ENCODE results near the gene FBXO41. TPM values are rescaled to one million over a fixed set of nuclear protein-coding genes. Genes with fewer than 3 reads are reported as not detected.
A peak's percentile ranks its signal among the peaks of the same experiment; 100 is the strongest.

The FBXO41 gene
- total RNA-seq, 1 experiment from 2014 or later: 6.5 TPM

DNA sequence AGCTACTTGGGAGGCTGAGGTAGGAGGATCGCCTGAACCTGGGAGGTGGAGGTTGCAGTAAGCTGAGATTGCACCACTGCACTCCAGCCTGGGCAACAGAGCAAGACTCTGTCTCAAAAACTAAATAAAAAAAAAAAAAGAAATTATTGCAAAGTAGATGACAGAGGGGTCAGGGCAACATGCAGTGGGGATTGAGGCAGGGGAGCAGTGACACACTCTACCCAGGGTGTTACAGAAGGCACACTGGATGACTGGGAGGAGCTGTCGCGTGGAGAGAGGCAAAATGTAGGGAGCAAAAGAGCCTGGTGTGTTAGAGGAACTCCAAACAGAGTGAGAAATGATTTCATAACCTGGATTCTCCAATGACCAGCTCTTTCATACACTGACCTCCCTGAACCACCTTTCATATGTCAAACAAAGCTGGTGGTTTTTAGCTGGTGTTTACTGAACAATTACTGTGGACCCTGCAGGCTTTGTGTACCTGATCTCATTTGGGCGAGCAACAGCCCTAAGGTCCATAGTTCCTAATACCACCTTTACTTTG is 22.1 kb downstream of the FBXO41 start:
- no TSS peak for BruUV-seq (replicated peaks)
- Histone ChIP-seq H3K4me3 (ENCODE audit: low read depth in 2 of 2, low read length in 2 of 2) (no peak overlapping the region), H3K4me1 (ENCODE audit: control insufficient read depth, insufficient read depth, low read length) (no peaks in the 10 kb centered on the region), H3K27me3 (ENCODE audit: control insufficient read depth, insufficient read depth, low read length) (no peaks in the 10 kb centered on the region), H3K9me3 (ENCODE audit: control insufficient read depth, insufficient read depth, low read depth, low read length) (no peaks in the 10 kb centered on the region), H3K27ac (ENCODE audit: low read length) (no peak overlapping the region), H3K36me3 (ENCODE audit: control insufficient read depth, insufficient read depth, low read length) (no peaks in the 10 kb centered on the region)
- intact Hi-C loops (cut with micrococcal nuclease; ENCODE audit: unreplicated experiment) (no loop called here), in situ Hi-C loops (cut with HindIII; ENCODE audit: low pct_unique_long_range_greater_than_20kb, low sequenced_read_pairs) (no loop called here)
- TF ChIP-seq TCF7L2 (IDR thresholded peaks at IDR 0.05; ENCODE audit: low read depth, low read length): no peak
- TF ChIP-seq, protein P1, sequence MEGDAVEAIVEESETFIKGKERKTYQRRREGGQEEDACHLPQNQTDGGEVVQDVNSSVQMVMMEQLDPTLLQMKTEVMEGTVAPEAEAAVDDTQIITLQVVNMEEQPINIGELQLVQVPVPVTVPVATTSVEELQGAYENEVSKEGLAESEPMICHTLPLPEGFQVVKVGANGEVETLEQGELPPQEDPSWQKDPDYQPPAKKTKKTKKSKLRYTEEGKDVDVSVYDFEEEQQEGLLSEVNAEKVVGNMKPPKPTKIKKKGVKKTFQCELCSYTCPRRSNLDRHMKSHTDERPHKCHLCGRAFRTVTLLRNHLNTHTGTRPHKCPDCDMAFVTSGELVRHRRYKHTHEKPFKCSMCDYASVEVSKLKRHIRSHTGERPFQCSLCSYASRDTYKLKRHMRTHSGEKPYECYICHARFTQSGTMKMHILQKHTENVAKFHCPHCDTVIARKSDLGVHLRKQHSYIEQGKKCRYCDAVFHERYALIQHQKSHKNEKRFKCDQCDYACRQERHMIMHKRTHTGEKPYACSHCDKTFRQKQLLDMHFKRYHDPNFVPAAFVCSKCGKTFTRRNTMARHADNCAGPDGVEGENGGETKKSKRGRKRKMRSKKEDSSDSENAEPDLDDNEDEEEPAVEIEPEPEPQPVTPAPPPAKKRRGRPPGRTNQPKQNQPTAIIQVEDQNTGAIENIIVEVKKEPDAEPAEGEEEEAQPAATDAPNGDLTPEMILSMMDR (IDR thresholded peaks at IDR 0.05): no peak
- ChIA-PET POLR2A (no interaction called here), CTCF (interaction anchor here (0.6 kb wide), 1 partner anchor 216 kb away, joined by 6 read pairs; no protein-coding TSS in a partner anchor)
- no peak for ATAC-seq
- DNase-seq (ENCODE audit: low read depth, low spot score): no peak

DNA sequence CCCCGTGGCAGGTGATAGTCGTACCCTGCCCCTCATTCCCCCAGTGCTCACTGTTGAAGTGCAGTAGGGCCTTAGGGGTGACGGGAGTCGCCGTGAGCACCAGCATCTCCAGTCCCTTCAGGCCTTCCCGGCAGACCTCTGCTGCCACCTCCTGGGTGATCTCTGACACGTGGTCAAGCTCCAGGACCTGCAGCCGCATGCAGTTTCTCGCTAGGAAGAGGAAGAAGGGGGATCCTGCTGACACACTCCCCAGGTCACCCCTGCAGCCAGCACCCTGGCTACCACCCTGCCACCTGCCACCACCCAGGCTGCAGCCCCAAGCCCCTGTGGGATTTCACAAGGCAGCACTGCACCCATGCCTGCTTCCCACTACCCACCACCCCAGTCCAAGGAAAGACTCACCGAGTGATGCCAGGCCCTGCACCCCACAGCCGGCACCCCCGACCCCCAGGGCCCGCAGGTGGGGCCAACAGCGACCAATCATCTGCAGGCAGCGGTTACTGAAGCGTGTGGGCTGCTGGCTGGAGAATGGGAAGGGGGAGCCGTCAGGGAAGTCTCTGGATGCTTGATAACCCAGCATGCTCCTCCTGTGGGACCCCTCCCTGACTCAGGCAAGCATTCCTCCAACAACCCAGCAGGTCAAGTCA is 23.8 kb downstream of the FBXO41 start:
- POLR2A ChIA-PET: interaction anchor here (1.1 kb wide), 1 partner anchor 38 kb away, joined by 4 read pairs; no protein-coding TSS in a partner anchor

More for the DNA sequence above, 23.8 kb downstream of the FBXO41 start:
- H3K27me3 ChIP-seq (ENCODE audit: control insufficient read depth, insufficient read depth, low read length): no peaks in the 10 kb centered on the region
- H3K36me3 ChIP-seq (ENCODE audit: control insufficient read depth, insufficient read depth, low read length): no peaks in the 10 kb centered on the region
- TF ChIP-seq, protein P1 (IDR thresholded peaks at IDR 0.05): peak; percentile 85
- TF ChIP-seq POLR2AphosphoS5 (IDR thresholded peaks at IDR 0.05; ENCODE audit: low read depth, low read length): no peak
- TF ChIP-seq, protein P2, sequence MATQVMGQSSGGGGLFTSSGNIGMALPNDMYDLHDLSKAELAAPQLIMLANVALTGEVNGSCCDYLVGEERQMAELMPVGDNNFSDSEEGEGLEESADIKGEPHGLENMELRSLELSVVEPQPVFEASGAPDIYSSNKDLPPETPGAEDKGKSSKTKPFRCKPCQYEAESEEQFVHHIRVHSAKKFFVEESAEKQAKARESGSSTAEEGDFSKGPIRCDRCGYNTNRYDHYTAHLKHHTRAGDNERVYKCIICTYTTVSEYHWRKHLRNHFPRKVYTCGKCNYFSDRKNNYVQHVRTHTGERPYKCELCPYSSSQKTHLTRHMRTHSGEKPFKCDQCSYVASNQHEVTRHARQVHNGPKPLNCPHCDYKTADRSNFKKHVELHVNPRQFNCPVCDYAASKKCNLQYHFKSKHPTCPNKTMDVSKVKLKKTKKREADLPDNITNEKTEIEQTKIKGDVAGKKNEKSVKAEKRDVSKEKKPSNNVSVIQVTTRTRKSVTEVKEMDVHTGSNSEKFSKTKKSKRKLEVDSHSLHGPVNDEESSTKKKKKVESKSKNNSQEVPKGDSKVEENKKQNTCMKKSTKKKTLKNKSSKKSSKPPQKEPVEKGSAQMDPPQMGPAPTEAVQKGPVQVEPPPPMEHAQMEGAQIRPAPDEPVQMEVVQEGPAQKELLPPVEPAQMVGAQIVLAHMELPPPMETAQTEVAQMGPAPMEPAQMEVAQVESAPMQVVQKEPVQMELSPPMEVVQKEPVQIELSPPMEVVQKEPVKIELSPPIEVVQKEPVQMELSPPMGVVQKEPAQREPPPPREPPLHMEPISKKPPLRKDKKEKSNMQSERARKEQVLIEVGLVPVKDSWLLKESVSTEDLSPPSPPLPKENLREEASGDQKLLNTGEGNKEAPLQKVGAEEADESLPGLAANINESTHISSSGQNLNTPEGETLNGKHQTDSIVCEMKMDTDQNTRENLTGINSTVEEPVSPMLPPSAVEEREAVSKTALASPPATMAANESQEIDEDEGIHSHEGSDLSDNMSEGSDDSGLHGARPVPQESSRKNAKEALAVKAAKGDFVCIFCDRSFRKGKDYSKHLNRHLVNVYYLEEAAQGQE (IDR thresholded peaks at IDR 0.05; ENCODE audit: insufficient read depth in 1 of 2, low read depth in 2 of 2, low read length in 1 of 2): no peak
- no peak for TF ChIP-seq TCF7L2 (IDR thresholded peaks at IDR 0.05; ENCODE audit: low read depth, low read length)
- no peak for TF ChIP-seq SIN3A (IDR thresholded peaks at IDR 0.05; ENCODE audit: borderline replicate concordance, insufficient read depth, low read depth, low read length)
- H3K4me3 ChIP-seq (ENCODE audit: low read depth in 2 of 2, low read length in 2 of 2): no peak overlapping the region
- H3K27ac ChIP-seq (ENCODE audit: low read length): no peak overlapping the region
- in situ Hi-C loops (cut with HindIII; ENCODE audit: low pct_unique_long_range_greater_than_20kb, low sequenced_read_pairs) (no loop called here), intact Hi-C loops (cut with micrococcal nuclease; ENCODE audit: unreplicated experiment) (no loop called here)
- H3K9me3 ChIP-seq (ENCODE audit: control insufficient read depth, insufficient read depth, low read depth, low read length): no peaks in the 10 kb centered on the region
- CTCF ChIA-PET: no interaction called here
- DNase-seq (ENCODE audit: low read depth, low spot score) (no peak), ATAC-seq (peak; percentile 87)
- BruUV-seq (replicated peaks): no TSS peak
- H3K4me1 ChIP-seq (ENCODE audit: control insufficient read depth, insufficient read depth, low read length): no peaks in the 10 kb centered on the region
